NCI-H1436 (cell line): ENCODE measurements around the gene ITFG1.
"Not testable (repeated sequence)": the region's sequence is repeated elsewhere in the genome, so short reads cannot be mapped to it uniquely, and the experiment has no call there.

Experiments
- DNase-seq: peaks from one replicate; lab custom pipeline; 2025; lab: John Stamatoyannopoulos, UW

The ITFG1 gene

GRCh38 chr16:47241061-47241460 is 219.8 kb downstream of the ITFG1 start:
- no peak for DNase-seq

- DNase-seq: no peak
Observed at GRCh38 chr16:47236716-47237115, 224.1 kb downstream of the ITFG1 start.

- no peak for DNase-seq
Observed at GRCh38 chr16:47230296-47230695, 230.6 kb downstream of the ITFG1 start.

- no peak for DNase-seq
Observed at GRCh38 chr16:47229053-47230050, 231.5 kb downstream of the ITFG1 start.

- DNase-seq: no peak
Observed at GRCh38 chr16:47228241-47228640, 232.6 kb downstream of the ITFG1 start.

- DNase-seq: no peak
Observed at GRCh38 chr16:47213761-47214440, 247.0 kb downstream of the ITFG1 start.

- no peak for DNase-seq
Observed at GRCh38 chr16:47211218-47211617, 249.6 kb downstream of the ITFG1 start.

- DNase-seq: no peak
Observed at GRCh38 chr16:47204736-47205504, 255.9 kb downstream of the ITFG1 start.

- not testable (repeated sequence) for DNase-seq
Observed at GRCh38 chr16:47203433-47203832, 257.4 kb downstream of the ITFG1 start.

- no peak for DNase-seq
Observed at GRCh38 chr16:47198180-47198575, 262.7 kb downstream of the ITFG1 start.

GRCh38 chr16:47197536-47198179 is 263.2 kb downstream of the ITFG1 start:
- no peak for DNase-seq

- no peak for DNase-seq
Observed at GRCh38 chr16:47196457-47196856, 264.4 kb downstream of the ITFG1 start.

GRCh38 chr16:47182318-47182717 is 278.5 kb downstream of the ITFG1 start:
- no peak for DNase-seq

- DNase-seq: not testable (repeated sequence)
Observed at GRCh38 chr16:47181066-47181465, 279.8 kb downstream of the ITFG1 start.

- no peak for DNase-seq
Observed at GRCh38 chr16:47180073-47180472, 280.8 kb downstream of the ITFG1 start.

- no peak for DNase-seq
Observed at GRCh38 chr16:47175152-47175551, 285.7 kb downstream of the ITFG1 start.

GRCh38 chr16:47162670-47163420 is 298.0 kb downstream of the ITFG1 start:
- no peak for DNase-seq

- DNase-seq: no peak
Observed at GRCh38 chr16:47161464-47161863, 299.4 kb downstream of the ITFG1 start.

- no peak for DNase-seq
Observed at GRCh38 chr16:47160422-47160821, 300.4 kb downstream of the ITFG1 start.

GRCh38 chr16:47158992-47159391 is 301.9 kb downstream of the ITFG1 start:
- no peak for DNase-seq

GRCh38 chr16:47156680-47157215 is 304.1 kb downstream of the ITFG1 start:
- no peak for DNase-seq
